ENCODE results near the gene EVA1A.

EVA1A gene

DNA sequence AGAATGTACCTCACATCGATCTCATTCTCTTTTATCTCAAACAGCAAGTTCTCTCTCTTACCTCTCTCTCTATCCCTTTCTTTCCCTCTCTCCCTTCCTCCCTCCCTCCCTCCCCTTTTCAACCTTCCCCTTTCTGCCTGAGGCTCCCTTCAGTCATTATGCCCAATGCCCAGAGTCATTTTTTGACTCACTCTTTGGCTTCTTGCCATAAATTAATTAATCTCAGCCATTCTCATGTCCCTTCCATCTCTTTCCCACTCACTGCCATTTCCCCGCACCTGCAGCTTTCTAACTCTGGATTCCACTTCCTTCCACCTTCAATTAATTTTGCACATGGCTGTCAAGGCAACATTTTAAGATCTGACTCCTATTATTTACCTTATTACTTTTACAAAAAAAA, 60.1 kb downstream of the EVA1A start (continued):
- TF ChIP-seq, protein P1, sequence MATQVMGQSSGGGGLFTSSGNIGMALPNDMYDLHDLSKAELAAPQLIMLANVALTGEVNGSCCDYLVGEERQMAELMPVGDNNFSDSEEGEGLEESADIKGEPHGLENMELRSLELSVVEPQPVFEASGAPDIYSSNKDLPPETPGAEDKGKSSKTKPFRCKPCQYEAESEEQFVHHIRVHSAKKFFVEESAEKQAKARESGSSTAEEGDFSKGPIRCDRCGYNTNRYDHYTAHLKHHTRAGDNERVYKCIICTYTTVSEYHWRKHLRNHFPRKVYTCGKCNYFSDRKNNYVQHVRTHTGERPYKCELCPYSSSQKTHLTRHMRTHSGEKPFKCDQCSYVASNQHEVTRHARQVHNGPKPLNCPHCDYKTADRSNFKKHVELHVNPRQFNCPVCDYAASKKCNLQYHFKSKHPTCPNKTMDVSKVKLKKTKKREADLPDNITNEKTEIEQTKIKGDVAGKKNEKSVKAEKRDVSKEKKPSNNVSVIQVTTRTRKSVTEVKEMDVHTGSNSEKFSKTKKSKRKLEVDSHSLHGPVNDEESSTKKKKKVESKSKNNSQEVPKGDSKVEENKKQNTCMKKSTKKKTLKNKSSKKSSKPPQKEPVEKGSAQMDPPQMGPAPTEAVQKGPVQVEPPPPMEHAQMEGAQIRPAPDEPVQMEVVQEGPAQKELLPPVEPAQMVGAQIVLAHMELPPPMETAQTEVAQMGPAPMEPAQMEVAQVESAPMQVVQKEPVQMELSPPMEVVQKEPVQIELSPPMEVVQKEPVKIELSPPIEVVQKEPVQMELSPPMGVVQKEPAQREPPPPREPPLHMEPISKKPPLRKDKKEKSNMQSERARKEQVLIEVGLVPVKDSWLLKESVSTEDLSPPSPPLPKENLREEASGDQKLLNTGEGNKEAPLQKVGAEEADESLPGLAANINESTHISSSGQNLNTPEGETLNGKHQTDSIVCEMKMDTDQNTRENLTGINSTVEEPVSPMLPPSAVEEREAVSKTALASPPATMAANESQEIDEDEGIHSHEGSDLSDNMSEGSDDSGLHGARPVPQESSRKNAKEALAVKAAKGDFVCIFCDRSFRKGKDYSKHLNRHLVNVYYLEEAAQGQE (tag by site-specific recombination; IDR thresholded peaks at IDR 0.05) = no peak

DNA sequence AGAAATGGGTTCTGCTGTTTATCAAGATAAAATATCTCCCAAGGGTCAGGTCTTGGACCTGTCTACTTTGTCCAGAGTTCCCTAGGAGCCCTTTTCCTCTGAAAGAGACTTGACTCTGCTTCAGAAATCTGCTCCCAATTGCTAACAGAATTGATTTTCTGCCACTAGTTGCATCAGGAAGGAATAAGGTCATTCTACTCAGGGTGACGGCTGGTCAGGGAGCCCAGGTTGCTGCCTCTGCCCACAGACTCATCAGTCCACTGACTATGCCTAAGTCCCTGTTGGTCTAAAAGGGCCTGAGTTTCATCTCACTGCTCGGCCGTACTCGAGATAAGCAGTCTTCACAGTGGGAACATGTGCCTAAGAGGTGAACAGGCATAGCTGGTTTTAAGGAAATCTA, 61.2 kb downstream of the EVA1A start:
- no peaks in the 10 kb centered on the region for H3K36me3 ChIP-seq (ENCODE audit: control insufficient read depth in 2 of 2, insufficient read depth in 1 of 2, low read length in 2 of 2)
- no peaks in the 10 kb centered on the region for H3K4me1 ChIP-seq (ENCODE audit: control insufficient read depth, insufficient read depth, low read length)
- ChIA-PET CTCF (no interaction called here), POLR2A (no interaction called here)
- no peak overlapping the region for H3K27ac ChIP-seq (ENCODE audit: extremely low read depth, low read depth, low read length)
- H3K4me3 ChIP-seq (ENCODE audit: low read depth, low read length) = no peak overlapping the region
- no peaks in the 10 kb centered on the region for H3K9me3 ChIP-seq (ENCODE audit: control insufficient read depth, insufficient read depth, low read depth, low read length)
- TF ChIP-seq ZNF391 (tag by site-specific recombination; IDR thresholded peaks at IDR 0.05; ENCODE audit: borderline replicate concordance, low read depth) (no peak), ZNF747 (tag by site-specific recombination; IDR thresholded peaks at IDR 0.05) (no peak), ZNF175 (tag by site-specific recombination; IDR thresholded peaks at IDR 0.05) (no peak), ZNF354C (tag by site-specific recombination; IDR thresholded peaks at IDR 0.05; ENCODE audit: borderline replicate concordance, low read depth) (no peak), OVOL3 (tag by site-specific recombination; IDR thresholded peaks at IDR 0.05) (no peak)

DNA sequence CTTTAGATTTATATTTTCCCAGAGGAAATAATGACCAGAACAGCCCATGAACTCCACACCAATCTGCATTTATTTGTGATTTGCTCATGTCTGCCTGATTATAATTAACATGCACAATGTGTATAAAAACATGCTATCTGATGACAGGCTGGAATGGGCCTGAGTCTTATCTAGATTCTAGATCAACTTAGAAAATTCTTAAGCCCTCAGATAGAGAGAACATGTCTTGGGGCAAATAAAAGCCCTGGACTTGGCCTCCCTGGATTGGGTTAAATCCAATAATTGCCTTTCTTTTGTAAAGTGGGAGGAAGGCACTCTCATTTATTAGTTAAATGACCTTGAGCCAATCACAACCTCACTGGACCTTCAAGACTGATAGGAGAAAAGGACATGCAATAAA, 61.8 kb downstream of the EVA1A start:
- no peak for TF ChIP-seq ZNF768 (tag by site-specific recombination; IDR thresholded peaks at IDR 0.05)
- no peak for TF ChIP-seq OVOL3 (tag by site-specific recombination; IDR thresholded peaks at IDR 0.05)
- TF ChIP-seq ZNF341 (tag by site-specific recombination; IDR thresholded peaks at IDR 0.05; ENCODE audit: low read depth) = no peak
- TF ChIP-seq, protein P2, sequence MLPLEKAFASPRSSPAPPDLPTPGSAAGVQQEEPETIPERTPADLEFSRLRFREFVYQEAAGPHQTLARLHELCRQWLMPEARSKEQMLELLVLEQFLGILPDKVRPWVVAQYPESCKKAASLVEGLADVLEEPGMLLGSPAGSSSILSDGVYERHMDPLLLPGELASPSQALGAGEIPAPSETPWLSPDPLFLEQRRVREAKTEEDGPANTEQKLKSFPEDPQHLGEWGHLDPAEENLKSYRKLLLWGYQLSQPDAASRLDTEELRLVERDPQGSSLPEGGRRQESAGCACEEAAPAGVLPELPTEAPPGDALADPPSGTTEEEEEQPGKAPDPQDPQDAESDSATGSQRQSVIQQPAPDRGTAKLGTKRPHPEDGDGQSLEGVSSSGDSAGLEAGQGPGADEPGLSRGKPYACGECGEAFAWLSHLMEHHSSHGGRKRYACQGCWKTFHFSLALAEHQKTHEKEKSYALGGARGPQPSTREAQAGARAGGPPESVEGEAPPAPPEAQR (tag by site-specific recombination; IDR thresholded peaks at IDR 0.05) = no peak
- no peak for TF ChIP-seq ZNF391 (tag by site-specific recombination; IDR thresholded peaks at IDR 0.05; ENCODE audit: borderline replicate concordance, low read depth)
- TF ChIP-seq ZXDB (tag by site-specific recombination; IDR thresholded peaks at IDR 0.05) = no peak
- no peak for TF ChIP-seq ZBTB7A (tag by site-specific recombination; IDR thresholded peaks at IDR 0.05; ENCODE audit: low read depth)
- TF ChIP-seq, protein P3, sequence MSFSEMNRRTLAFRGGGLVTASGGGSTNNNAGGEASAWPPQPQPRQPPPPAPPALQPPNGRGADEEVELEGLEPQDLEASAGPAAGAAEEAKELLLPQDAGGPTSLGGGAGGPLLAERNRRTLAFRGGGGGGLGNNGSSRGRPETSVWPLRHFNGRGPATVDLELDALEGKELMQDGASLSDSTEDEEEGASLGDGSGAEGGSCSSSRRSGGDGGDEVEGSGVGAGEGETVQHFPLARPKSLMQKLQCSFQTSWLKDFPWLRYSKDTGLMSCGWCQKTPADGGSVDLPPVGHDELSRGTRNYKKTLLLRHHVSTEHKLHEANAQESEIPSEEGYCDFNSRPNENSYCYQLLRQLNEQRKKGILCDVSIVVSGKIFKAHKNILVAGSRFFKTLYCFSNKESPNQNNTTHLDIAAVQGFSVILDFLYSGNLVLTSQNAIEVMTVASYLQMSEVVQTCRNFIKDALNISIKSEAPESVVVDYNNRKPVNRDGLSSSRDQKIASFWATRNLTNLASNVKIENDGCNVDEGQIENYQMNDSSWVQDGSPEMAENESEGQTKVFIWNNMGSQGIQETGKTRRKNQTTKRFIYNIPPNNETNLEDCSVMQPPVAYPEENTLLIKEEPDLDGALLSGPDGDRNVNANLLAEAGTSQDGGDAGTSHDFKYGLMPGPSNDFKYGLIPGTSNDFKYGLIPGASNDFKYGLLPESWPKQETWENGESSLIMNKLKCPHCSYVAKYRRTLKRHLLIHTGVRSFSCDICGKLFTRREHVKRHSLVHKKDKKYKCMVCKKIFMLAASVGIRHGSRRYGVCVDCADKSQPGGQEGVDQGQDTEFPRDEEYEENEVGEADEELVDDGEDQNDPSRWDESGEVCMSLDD (tag by site-specific recombination; IDR thresholded peaks at IDR 0.05) = no peak
- no peak for TF ChIP-seq KLF16 (tag by site-specific recombination; IDR thresholded peaks at IDR 0.05)
- TF ChIP-seq ZIC2 (tag by site-specific recombination; IDR thresholded peaks at IDR 0.05) = no peak
- TF ChIP-seq, protein P4, sequence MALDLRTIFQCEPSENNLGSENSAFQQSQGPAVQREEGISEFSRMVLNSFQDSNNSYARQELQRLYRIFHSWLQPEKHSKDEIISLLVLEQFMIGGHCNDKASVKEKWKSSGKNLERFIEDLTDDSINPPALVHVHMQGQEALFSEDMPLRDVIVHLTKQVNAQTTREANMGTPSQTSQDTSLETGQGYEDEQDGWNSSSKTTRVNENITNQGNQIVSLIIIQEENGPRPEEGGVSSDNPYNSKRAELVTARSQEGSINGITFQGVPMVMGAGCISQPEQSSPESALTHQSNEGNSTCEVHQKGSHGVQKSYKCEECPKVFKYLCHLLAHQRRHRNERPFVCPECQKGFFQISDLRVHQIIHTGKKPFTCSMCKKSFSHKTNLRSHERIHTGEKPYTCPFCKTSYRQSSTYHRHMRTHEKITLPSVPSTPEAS (tag by site-specific recombination; IDR thresholded peaks at IDR 0.05) = no peak
- TF ChIP-seq, protein P5, sequence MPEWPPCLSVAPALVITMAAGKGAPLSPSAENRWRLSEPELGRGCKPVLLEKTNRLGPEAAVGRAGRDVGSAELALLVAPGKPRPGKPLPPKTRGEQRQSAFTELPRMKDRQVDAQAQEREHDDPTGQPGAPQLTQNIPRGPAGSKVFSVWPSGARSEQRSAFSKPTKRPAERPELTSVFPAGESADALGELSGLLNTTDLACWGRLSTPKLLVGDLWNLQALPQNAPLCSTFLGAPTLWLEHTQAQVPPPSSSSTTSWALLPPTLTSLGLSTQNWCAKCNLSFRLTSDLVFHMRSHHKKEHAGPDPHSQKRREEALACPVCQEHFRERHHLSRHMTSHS (tag by site-specific recombination; IDR thresholded peaks at IDR 0.05) = no peak
- TF ChIP-seq, protein P6, sequence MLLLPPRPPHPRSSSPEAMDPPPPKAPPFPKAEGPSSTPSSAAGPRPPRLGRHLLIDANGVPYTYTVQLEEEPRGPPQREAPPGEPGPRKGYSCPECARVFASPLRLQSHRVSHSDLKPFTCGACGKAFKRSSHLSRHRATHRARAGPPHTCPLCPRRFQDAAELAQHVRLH (tag by site-specific recombination; IDR thresholded peaks at IDR 0.05) = no peak
- no peak for TF ChIP-seq YY2 (tag by site-specific recombination; IDR thresholded peaks at IDR 0.05)
- TF ChIP-seq, protein P7, sequence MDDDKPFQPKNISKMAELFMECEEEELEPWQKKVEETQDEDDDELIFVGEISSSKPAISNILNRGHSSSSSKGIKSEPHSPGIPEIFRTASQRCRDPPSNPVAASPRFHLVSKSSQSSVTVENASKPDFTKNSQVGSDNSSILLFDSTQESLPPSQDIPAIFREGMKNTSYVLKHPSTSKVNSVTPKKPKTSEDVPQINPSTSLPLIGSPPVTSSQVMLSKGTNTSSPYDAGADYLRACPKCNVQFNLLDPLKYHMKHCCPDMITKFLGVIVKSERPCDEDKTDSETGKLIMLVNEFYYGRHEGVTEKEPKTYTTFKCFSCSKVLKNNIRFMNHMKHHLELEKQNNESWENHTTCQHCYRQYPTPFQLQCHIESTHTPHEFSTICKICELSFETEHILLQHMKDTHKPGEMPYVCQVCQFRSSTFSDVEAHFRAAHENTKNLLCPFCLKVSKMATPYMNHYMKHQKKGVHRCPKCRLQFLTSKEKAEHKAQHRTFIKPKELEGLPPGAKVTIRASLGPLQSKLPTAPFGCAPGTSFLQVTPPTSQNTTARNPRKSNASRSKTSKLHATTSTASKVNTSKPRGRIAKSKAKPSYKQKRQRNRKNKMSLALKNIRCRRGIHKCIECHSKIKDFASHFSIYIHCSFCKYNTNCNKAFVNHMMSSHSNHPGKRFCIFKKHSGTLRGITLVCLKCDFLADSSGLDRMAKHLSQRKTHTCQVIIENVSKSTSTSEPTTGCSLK (tag by site-specific recombination; IDR thresholded peaks at IDR 0.05) = no peak

More for the DNA sequence above, 61.8 kb downstream of the EVA1A start:
- Histone ChIP-seq H3K4me3 (ENCODE audit: low read depth, low read length) (no peak overlapping the region), H3K27ac (ENCODE audit: extremely low read depth, low read depth, low read length) (no peak overlapping the region), H3K9me3 (ENCODE audit: control insufficient read depth, insufficient read depth, low read depth, low read length) (no peaks in the 10 kb centered on the region), H3K36me3 (ENCODE audit: control insufficient read depth in 2 of 2, insufficient read depth in 1 of 2, low read length in 2 of 2) (no peaks in the 10 kb centered on the region), H3K4me1 (ENCODE audit: control insufficient read depth, insufficient read depth, low read length) (no peaks in the 10 kb centered on the region)
- CTCF ChIA-PET = no interaction called here
- POLR2A ChIA-PET = no interaction called here
